MM.1S (cell line): Measurements from ENCODE around the gene NR5A2.

Experiments
- EZH2 ChIP-seq: fragments of 300-600 bp; sonication (generic); optimal IDR thresholded peaks from 2 replicates; pipeline ENCODE3; 2017; ENCODE audit warnings: low read depth, mild to moderate bottlenecking, antibody characterized with exemption, low read length, mixed read lengths
- TF ChIP-seq, protein P1 (sequence below): fragments of 300-600 bp; sonication (generic); IDR thresholded peaks from 2 replicates; pipeline ENCODE4 v1.5.1; 2016; ENCODE audit warnings: antibody characterized with exemption, low read length, mixed read lengths

DNA sequence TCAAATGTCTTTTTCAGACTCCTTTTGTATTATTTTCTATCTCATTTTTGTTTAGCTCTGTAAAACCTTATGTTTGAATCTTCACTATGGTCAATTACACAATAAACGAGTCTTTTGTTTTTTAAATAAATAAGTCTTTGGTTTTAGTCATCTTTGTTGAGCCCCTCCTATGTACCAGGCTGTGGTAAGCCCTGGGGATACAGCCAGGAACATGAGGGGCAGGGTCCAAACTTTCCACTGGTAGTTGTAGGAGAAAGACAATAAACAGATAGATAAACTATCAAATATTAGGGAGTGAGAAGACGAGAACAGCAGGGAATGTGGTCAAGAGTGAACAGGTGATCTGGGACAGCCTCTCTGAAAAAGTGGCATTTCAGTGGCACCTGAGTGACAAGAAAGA is 195.7 kb downstream of the NR5A2 start:
- TF ChIP-seq, protein P1, sequence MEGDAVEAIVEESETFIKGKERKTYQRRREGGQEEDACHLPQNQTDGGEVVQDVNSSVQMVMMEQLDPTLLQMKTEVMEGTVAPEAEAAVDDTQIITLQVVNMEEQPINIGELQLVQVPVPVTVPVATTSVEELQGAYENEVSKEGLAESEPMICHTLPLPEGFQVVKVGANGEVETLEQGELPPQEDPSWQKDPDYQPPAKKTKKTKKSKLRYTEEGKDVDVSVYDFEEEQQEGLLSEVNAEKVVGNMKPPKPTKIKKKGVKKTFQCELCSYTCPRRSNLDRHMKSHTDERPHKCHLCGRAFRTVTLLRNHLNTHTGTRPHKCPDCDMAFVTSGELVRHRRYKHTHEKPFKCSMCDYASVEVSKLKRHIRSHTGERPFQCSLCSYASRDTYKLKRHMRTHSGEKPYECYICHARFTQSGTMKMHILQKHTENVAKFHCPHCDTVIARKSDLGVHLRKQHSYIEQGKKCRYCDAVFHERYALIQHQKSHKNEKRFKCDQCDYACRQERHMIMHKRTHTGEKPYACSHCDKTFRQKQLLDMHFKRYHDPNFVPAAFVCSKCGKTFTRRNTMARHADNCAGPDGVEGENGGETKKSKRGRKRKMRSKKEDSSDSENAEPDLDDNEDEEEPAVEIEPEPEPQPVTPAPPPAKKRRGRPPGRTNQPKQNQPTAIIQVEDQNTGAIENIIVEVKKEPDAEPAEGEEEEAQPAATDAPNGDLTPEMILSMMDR: no peak
- no peak for TF ChIP-seq EZH2
